ENCODE data around the gene TMTC1.

DNA sequence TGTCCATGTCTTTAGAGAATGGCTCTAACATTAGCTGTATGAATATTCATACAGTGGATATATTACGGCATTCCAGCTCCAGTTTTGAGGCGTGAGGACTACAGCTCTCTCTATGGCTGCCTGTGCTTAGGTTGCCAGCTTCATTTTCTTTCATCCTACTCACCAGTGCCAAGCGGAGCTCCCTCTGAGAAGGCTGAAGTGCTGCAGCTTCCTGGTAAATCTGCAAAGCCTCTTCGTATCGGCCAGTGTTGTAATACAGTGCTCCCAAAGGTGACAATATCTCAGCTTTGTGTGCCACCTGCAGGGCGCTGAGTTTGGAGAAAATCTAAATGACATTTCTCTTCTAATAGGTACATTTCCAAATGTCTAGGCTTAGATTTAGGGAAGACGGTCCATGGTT is 266.5 kb downstream of the TMTC1 start:
- TF ChIP-seq, protein P1, sequence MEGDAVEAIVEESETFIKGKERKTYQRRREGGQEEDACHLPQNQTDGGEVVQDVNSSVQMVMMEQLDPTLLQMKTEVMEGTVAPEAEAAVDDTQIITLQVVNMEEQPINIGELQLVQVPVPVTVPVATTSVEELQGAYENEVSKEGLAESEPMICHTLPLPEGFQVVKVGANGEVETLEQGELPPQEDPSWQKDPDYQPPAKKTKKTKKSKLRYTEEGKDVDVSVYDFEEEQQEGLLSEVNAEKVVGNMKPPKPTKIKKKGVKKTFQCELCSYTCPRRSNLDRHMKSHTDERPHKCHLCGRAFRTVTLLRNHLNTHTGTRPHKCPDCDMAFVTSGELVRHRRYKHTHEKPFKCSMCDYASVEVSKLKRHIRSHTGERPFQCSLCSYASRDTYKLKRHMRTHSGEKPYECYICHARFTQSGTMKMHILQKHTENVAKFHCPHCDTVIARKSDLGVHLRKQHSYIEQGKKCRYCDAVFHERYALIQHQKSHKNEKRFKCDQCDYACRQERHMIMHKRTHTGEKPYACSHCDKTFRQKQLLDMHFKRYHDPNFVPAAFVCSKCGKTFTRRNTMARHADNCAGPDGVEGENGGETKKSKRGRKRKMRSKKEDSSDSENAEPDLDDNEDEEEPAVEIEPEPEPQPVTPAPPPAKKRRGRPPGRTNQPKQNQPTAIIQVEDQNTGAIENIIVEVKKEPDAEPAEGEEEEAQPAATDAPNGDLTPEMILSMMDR (conservative IDR thresholded peaks at IDR 0.05; ENCODE audit: low read depth, low read length), result no peak; the same call in 1 of the 2 replicates
- no peak for TF ChIP-seq EZH2 (IDR thresholded peaks at IDR 0.05; ENCODE audit: borderline replicate concordance, low read depth, low read length, poor library complexity, severe bottlenecking)
